GM19467 (cell line): ENCODE results near the gene TBC1D8B.
A peak's percentile ranks its signal among the peaks of the same experiment; 100 is the strongest.

Experiments
- ATAC-seq: cut with Tn5 transposase; IDR thresholded peaks from one replicate; pipeline ENCODE4 v1.9.1; 2021; ENCODE audit warnings: mild to moderate bottlenecking, moderate library complexity; ENCODE audit not compliant: unreplicated experiment

Gene TBC1D8B

GRCh38 chrX:106897259-106897658, 94.8 kb downstream of the TBC1D8B start:
- no peak for ATAC-seq

- ATAC-seq: peak; percentile 51
Observed at GRCh38 chrX:106898462-106898861, 96.0 kb downstream of the TBC1D8B start.

- ATAC-seq: no peak
Observed at GRCh38 chrX:106899276-106899675, 96.8 kb downstream of the TBC1D8B start.

- no peak for ATAC-seq
Observed at GRCh38 chrX:106899841-106900240, 97.4 kb downstream of the TBC1D8B start.

- ATAC-seq: no peak
Observed at GRCh38 chrX:106901341-106901740, 98.9 kb downstream of the TBC1D8B start.

- no peak for ATAC-seq
Observed at GRCh38 chrX:106901781-106902219, 99.3 kb downstream of the TBC1D8B start.

- ATAC-seq: no peak
Observed at GRCh38 chrX:106902684-106903083, 100.2 kb downstream of the TBC1D8B start.

GRCh38 chrX:106903291-106903824, 100.9 kb downstream of the TBC1D8B start, which contains the start of gene RIPPLY1:
RIPPLY1 (minus strand) TSS chrX:106903341; CDS start chrX:106903287, 54 bp downstream.
- no peak for ATAC-seq

GRCh38 chrX:106903856-106904528, 101.5 kb downstream of the TBC1D8B start:
- no peak for ATAC-seq

- ATAC-seq: no peak
Observed at GRCh38 chrX:106905064-106905708, 102.7 kb downstream of the TBC1D8B start.

- ATAC-seq: no peak
Observed at GRCh38 chrX:106906361-106906760, 103.9 kb downstream of the TBC1D8B start.

GRCh38 chrX:106912864-106913263, 110.4 kb downstream of the TBC1D8B start:
- no peak for ATAC-seq

- ATAC-seq: no peak
Observed at GRCh38 chrX:106917830-106918500, 115.5 kb downstream of the TBC1D8B start.

- no peak for ATAC-seq
Observed at GRCh38 chrX:106919932-106920452, 117.5 kb downstream of the TBC1D8B start, which contains the start of gene CLDN2. CLDN2 (plus strand) TSS chrX:106920402; CDS start chrX:106928229, 7,827 bp downstream.

GRCh38 chrX:106921637-106922036, 119.2 kb downstream of the TBC1D8B start:
- ATAC-seq: no peak
